ENCODE results near the gene SPAG9.
"Not testable (repeated sequence)": the region's sequence is repeated elsewhere in the genome, so short reads cannot be mapped to it uniquely, and the experiment has no call there.

Gene SPAG9

GRCh38 chr17:50952013-50952412 is 168.7 kb downstream of the SPAG9 start:
- DNase-seq, result peak; percentile 50

- DNase-seq, result peak; percentile 77
Measured at GRCh38 chr17:50949989-50950877, 170.4 kb downstream of the SPAG9 start.

GRCh38 chr17:50949128-50949988 is 171.3 kb downstream of the SPAG9 start:
- DNase-seq, result peak; percentile 53

GRCh38 chr17:50948711-50949110 is 172.0 kb downstream of the SPAG9 start:
- peak; percentile 34 for DNase-seq

GRCh38 chr17:50947782-50948543 is 172.7 kb downstream of the SPAG9 start:
- peak; percentile 46 for DNase-seq

GRCh38 chr17:50946891-50947781 is 173.5 kb downstream of the SPAG9 start:
- peak; percentile 49 for DNase-seq

- peak; percentile 50 for DNase-seq
Measured at GRCh38 chr17:50946223-50946890, 174.3 kb downstream of the SPAG9 start.

- no peak for DNase-seq
Measured at GRCh38 chr17:50945779-50946222, 174.9 kb downstream of the SPAG9 start.

GRCh38 chr17:50944902-50945720 is 175.6 kb downstream of the SPAG9 start:
- peak; percentile 48 for DNase-seq

GRCh38 chr17:50944054-50944901 is 176.4 kb downstream of the SPAG9 start:
- DNase-seq, result peak; percentile 89

GRCh38 chr17:50943575-50943933 is 177.1 kb downstream of the SPAG9 start:
- DNase-seq, result peak; percentile 67

GRCh38 chr17:50941676-50942048 is 179.0 kb downstream of the SPAG9 start:
- DNase-seq, result not testable (repeated sequence)

- DNase-seq, result no peak
Measured at GRCh38 chr17:50939795-50940684, 180.6 kb downstream of the SPAG9 start.

GRCh38 chr17:50939542-50939794 is 181.2 kb downstream of the SPAG9 start:
- DNase-seq, result no peak

- no peak for DNase-seq
Measured at GRCh38 chr17:50938821-50939541, 181.7 kb downstream of the SPAG9 start.

GRCh38 chr17:50935996-50936266 is 184.7 kb downstream of the SPAG9 start:
- DNase-seq, result no peak

- no peak for DNase-seq
Measured at GRCh38 chr17:50935221-50935995, 185.3 kb downstream of the SPAG9 start.
